Smooth muscle cell (in vitro differentiated cells): ENCODE measurements around the gene HTRA3. TPM values are rescaled to one million over a fixed set of nuclear protein-coding genes. Genes with fewer than 3 reads are reported as not detected.

Experiments used
- DNase-seq: peaks from one replicate; lab custom pipeline; 2025; ENCODE audit not compliant: unreplicated experiment; lab: John Stamatoyannopoulos, UW
- H2AFZ ChIP-seq: fragments of 200-600 bp; sonication (generic); 2 replicates; pipeline ENCODE4 v1.6.0; 2016; ENCODE audit warnings: antibody characterized with exemption, low read depth, mild to moderate bottlenecking
- H3F3A ChIP-seq: fragments of 200-600 bp; sonication (generic); 2 replicates; pipeline ENCODE4 v1.6.0; 2017; ENCODE audit warnings: antibody characterized with exemption, low read depth
- H3K27ac ChIP-seq: fragments of 200-600 bp; sonication (generic); 2 replicates; pipeline ENCODE4 v1.5.1; 2016; ENCODE audit warnings: low read depth, mild to moderate bottlenecking
- H3K27me3 ChIP-seq: fragments of 200-600 bp; sonication (generic); 2 replicates; pipeline ENCODE4 v1.6.1; 2016; ENCODE audit warnings: low read depth, mild to moderate bottlenecking
- H3K36me3 ChIP-seq: fragments of 200-600 bp; sonication (generic); 2 replicates; pipeline ENCODE4 v1.5.1; 2016; ENCODE audit warnings: low read depth
- H3K4me1 ChIP-seq: fragments of 200-600 bp; sonication (generic); 2 replicates; pipeline ENCODE4 v1.5.1; 2016; ENCODE audit warnings: low read depth
- H3K4me2 ChIP-seq: fragments of 200-600 bp; sonication (generic); 2 replicates; pipeline ENCODE4 v1.6.0; 2016; ENCODE audit warnings: mild to moderate bottlenecking
- H3K4me3 ChIP-seq: fragments of 200-600 bp; sonication (generic); 2 replicates; pipeline ENCODE4 v1.5.1; 2016; ENCODE audit warnings: mild to moderate bottlenecking
- H3K79me2 ChIP-seq: fragments of 200-600 bp; sonication (generic); 2 replicates; pipeline ENCODE4 v1.6.0; 2016; ENCODE audit warnings: low read depth, mild to moderate bottlenecking
- H3K9ac ChIP-seq: fragments of 200-600 bp; sonication (generic); 2 replicates; pipeline ENCODE4 v1.6.0; 2016; ENCODE audit warnings: low read depth
- H3K9me3 ChIP-seq: fragments of 200-600 bp; sonication (generic); replicated peaks from 2 replicates; pipeline ENCODE4 v1.5.1; 2016; ENCODE audit warnings: low read depth
- H4K20me1 ChIP-seq: fragments of 200-600 bp; sonication (generic); 2 replicates; pipeline ENCODE4 v1.6.0; 2016; ENCODE audit warnings: low read depth
- CTCF ChIP-seq: fragments of 200-600 bp; sonication (generic); IDR thresholded peaks from 2 replicates; pipeline ENCODE4 v1.5.1; 2017; ENCODE audit warnings: borderline replicate concordance, mild to moderate bottlenecking, antibody characterized with exemption; ENCODE audit not compliant: insufficient read depth, poor library complexity, severe bottlenecking
- WGBS: methylation state at CpG from one replicate; pipeline ENCODE4 v1.1.7; 2016; ENCODE audit warnings: low lambda C conversion rate; 5-methylcytosine and 5-hydroxymethylcytosine counted together
- polyA plus RNA-seq: library from polyadenylated mRNA; unstranded; fragments of >200 nt; fragmentation: Nextera tagmentation; extraction: Ambion mirVana; gene quantifications from 2 replicates; pipeline ENCODE4 v1.2.1, GENCODE V29; 2016
- total RNA-seq: library from RNA; depleted of rRNA; stranded (reverse); fragments of >200 nt; gene quantifications from 2 replicates; pipeline ENCODE4 v1.2.3, GENCODE V29; 2014

The HTRA3 gene
- total and polyA plus RNA-seq, 2 experiments from 2014 or later = 77.7 to 227 TPM

DNA sequence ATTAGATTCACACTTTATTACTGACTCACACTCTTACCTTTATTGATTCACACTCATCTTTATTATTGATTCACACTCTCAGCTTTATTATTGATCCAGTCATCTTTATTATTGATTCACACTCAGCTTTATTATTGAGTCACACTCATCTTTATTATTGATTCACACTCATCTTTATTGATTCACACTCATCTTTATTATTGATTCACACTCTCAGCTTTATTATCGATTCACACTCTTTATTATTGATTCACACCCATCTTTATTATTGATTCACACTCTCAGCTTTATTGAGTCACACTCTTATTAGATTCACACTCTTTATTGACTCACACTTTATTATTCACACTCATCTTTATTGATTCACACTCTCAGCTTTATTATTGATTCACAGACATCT lies 31.3 kb downstream of the HTRA3 start:
- H3K27me3 ChIP-seq = no peaks in the 10 kb centered on the region
- H3K79me2 ChIP-seq = no peaks in the 10 kb centered on the region
- no peaks in the 10 kb centered on the region for H3F3A ChIP-seq
- no peaks in the 10 kb centered on the region for H3K36me3 ChIP-seq
- H3K4me1 ChIP-seq = no peaks in the 10 kb centered on the region
- no peaks in the 10 kb centered on the region for H3K9me3 ChIP-seq
- no peak for DNase-seq
- H4K20me1 ChIP-seq = no peaks in the 10 kb centered on the region
- WGBS = 83% methylated on average over 1 of the region's 1 CpG
- H3K27ac ChIP-seq = no peak overlapping the region
- H2AFZ ChIP-seq = no peak overlapping the region
- no peak overlapping the region for H3K4me3 ChIP-seq
- H3K4me2 ChIP-seq = no peak overlapping the region
- no peak for TF ChIP-seq CTCF
- no peak overlapping the region for H3K9ac ChIP-seq

DNA sequence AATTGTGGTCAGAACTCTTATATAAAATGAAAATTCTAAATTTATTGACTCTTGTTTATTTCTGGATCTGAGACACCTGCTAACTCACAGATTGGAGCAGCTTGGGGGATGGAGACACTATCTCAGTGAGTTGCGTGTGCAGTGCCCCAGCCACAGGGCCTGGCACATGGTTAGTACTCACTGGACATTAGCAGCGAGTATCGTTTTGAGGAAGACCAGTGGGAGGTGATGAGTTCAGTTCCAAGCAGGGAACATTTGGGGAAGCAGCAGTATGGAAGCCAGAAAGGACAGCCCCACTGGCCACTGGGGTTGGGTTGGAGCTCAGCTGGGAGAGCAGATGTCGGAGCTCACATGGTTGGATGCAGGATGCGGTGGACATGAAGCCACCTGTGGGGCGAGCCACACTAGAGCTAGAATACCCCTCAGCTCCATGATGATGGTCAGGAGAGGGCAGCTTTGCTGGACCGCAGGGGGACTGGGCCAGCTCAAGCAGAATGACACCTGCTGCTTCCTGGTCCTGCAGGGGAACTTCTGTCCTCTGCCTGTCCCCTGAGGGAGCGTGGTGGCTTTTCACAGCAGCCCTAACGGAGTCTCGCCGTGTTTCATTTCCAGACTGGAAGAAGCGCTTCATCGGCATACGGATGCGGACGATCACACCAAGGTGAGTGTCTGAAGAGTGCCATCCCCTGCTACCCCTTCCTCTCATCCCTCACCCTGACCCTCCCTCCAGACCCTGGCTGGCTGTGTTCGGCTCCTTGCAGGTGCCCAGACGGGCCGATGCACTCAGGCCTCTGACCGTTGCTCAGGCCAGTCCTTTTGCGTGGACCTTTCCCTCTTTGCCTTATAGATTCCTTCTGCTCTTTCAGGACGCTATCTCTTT lies 32.5 kb downstream of the HTRA3 start:
- no peak for DNase-seq
- no peak for TF ChIP-seq CTCF
- H3K4me2 ChIP-seq = no peak overlapping the region
- H3K4me1 ChIP-seq = no peaks in the 10 kb centered on the region
- H3F3A ChIP-seq = no peaks in the 10 kb centered on the region
- no peaks in the 10 kb centered on the region for H3K36me3 ChIP-seq
- no peak overlapping the region for H3K4me3 ChIP-seq
- no peak overlapping the region for H2AFZ ChIP-seq
- H3K9me3 ChIP-seq = no peaks in the 10 kb centered on the region
- no peaks in the 10 kb centered on the region for H4K20me1 ChIP-seq
- H3K27ac ChIP-seq = no peak overlapping the region
- 98% methylated on average over 22 of the region's 22 CpGs for WGBS
- no peaks in the 10 kb centered on the region for H3K27me3 ChIP-seq
- no peaks in the 10 kb centered on the region for H3K79me2 ChIP-seq
- H3K9ac ChIP-seq = no peak overlapping the region

GRCh38 chr4:8303081-8303480 lies 33.5 kb downstream of the HTRA3 start:
- Histone ChIP-seq H3K9me3 (no peaks in the 10 kb centered on the region), H3K36me3 (no peaks in the 10 kb centered on the region), H3F3A (no peaks in the 10 kb centered on the region), H3K27me3 (no peaks in the 10 kb centered on the region), H3K27ac (no peak overlapping the region), H3K4me1 (no peaks in the 10 kb centered on the region), H3K4me2 (no peak overlapping the region), H2AFZ (no peak overlapping the region), H4K20me1 (no peaks in the 10 kb centered on the region), H3K4me3 (no peak overlapping the region), H3K79me2 (no peaks in the 10 kb centered on the region), H3K9ac (no peak overlapping the region)
- DNase-seq = no peak
- 84% methylated on average over 4 of the region's 4 CpGs for WGBS
- no peak for TF ChIP-seq CTCF
